Mucosa of stomach (tissue), 1 donor: ENCODE measurements around the gene PAX5.

ENCODE experiments used
- H3K27me3 ChIP-seq: one replicate; pipeline ENCODE4 v1.7.0; 2013; ENCODE audit warnings: mild to moderate bottlenecking, low read length; ENCODE audit not compliant: control insufficient read depth, insufficient read depth
- H3K36me3 ChIP-seq: one replicate; pipeline ENCODE4 v1.7.0; 2013; ENCODE audit warnings: low read length; ENCODE audit not compliant: control insufficient read depth, insufficient read depth
- H3K4me1 ChIP-seq: one replicate; pipeline ENCODE4 v1.7.0; 2013; ENCODE audit warnings: mild to moderate bottlenecking, low read length; ENCODE audit not compliant: control insufficient read depth, insufficient read depth
- H3K4me3 ChIP-seq: one replicate; pipeline ENCODE4 v1.7.0; 2013; ENCODE audit warnings: low read length
- H3K9ac ChIP-seq: one replicate; pipeline ENCODE4 v1.7.0; 2013; ENCODE audit warnings: mild to moderate bottlenecking, low read length, moderate library complexity
- H3K9me3 ChIP-seq: one replicate; pipeline ENCODE4 v1.7.0; 2013; ENCODE audit warnings: mild to moderate bottlenecking, low read length, moderate library complexity; ENCODE audit not compliant: control insufficient read depth
- donor health status: Pancreatic carcinoma.

The PAX5 gene

GRCh38 chr9:36971935-36972488 is 62.1 kb downstream of the PAX5 start:
- H3K9ac ChIP-seq = no peak overlapping the region
- no peaks in the 10 kb centered on the region for H3K36me3 ChIP-seq

GRCh38 chr9:36970007-36970888 is 63.8 kb downstream of the PAX5 start:
- Histone ChIP-seq H3K27me3 (peaks cover 7% of the 10 kb centered on the region), H3K4me3 (no peak overlapping the region), H3K9ac (no peak overlapping the region), H3K36me3 (no peaks in the 10 kb centered on the region), H3K9me3 (no peaks in the 10 kb centered on the region), H3K4me1 (no peaks in the 10 kb centered on the region)

More at GRCh38 chr9:36971935-36972488, 62.1 kb downstream of the PAX5 start:
- H3K9me3 ChIP-seq = no peaks in the 10 kb centered on the region
- no peaks in the 10 kb centered on the region for H3K4me1 ChIP-seq
- H3K4me3 ChIP-seq = no peak overlapping the region
- H3K27me3 ChIP-seq = peaks cover 2% of the 10 kb centered on the region

- Histone ChIP-seq H3K4me1 (no peaks in the 10 kb centered on the region), H3K4me3 (no peak overlapping the region), H3K27me3 (peaks cover 7% of the 10 kb centered on the region), H3K9ac (no peak overlapping the region), H3K9me3 (no peaks in the 10 kb centered on the region), H3K36me3 (no peaks in the 10 kb centered on the region)
Measured at GRCh38 chr9:36969216-36969771, 64.8 kb downstream of the PAX5 start.

GRCh38 chr9:36968574-36969215 is 65.4 kb downstream of the PAX5 start:
- H3K4me3 ChIP-seq = no peak overlapping the region
- no peaks in the 10 kb centered on the region for H3K4me1 ChIP-seq
- H3K9ac ChIP-seq = no peak overlapping the region
- no peaks in the 10 kb centered on the region for H3K9me3 ChIP-seq
- peaks cover 7% of the 10 kb centered on the region for H3K27me3 ChIP-seq
- H3K36me3 ChIP-seq = no peaks in the 10 kb centered on the region

- H3K9me3 ChIP-seq = no peaks in the 10 kb centered on the region
- H3K27me3 ChIP-seq = peaks cover 10% of the 10 kb centered on the region
- H3K9ac ChIP-seq = no peak overlapping the region
- H3K4me1 ChIP-seq = no peaks in the 10 kb centered on the region
- no peaks in the 10 kb centered on the region for H3K36me3 ChIP-seq
- no peak overlapping the region for H3K4me3 ChIP-seq
Measured at GRCh38 chr9:36967997-36968396, 66.1 kb downstream of the PAX5 start.

GRCh38 chr9:36966371-36967097 is 67.5 kb downstream of the PAX5 start:
- no peak overlapping the region for H3K9ac ChIP-seq
- H3K4me1 ChIP-seq = no peaks in the 10 kb centered on the region
- no peaks in the 10 kb centered on the region for H3K9me3 ChIP-seq
- peaks cover 15% of the 10 kb centered on the region for H3K27me3 ChIP-seq
- H3K4me3 ChIP-seq = no peak overlapping the region
- H3K36me3 ChIP-seq = no peaks in the 10 kb centered on the region

- Histone ChIP-seq H3K27me3 (peaks cover 22% of the 10 kb centered on the region), H3K4me3 (no peak overlapping the region), H3K9me3 (no peaks in the 10 kb centered on the region), H3K4me1 (no peaks in the 10 kb centered on the region), H3K9ac (no peak overlapping the region), H3K36me3 (no peaks in the 10 kb centered on the region)
Measured at GRCh38 chr9:36964791-36965190, 69.3 kb downstream of the PAX5 start.

GRCh38 chr9:36963346-36963745 is 70.7 kb downstream of the PAX5 start:
- Histone ChIP-seq H3K27me3 (peaks cover 27% of the 10 kb centered on the region), H3K4me3 (no peak overlapping the region), H3K9ac (no peak overlapping the region), H3K36me3 (no peaks in the 10 kb centered on the region), H3K4me1 (no peaks in the 10 kb centered on the region), H3K9me3 (no peaks in the 10 kb centered on the region)

GRCh38 chr9:36962691-36963090 is 71.4 kb downstream of the PAX5 start:
- Histone ChIP-seq H3K9me3 (no peaks in the 10 kb centered on the region), H3K4me1 (no peaks in the 10 kb centered on the region), H3K27me3 (peaks cover 27% of the 10 kb centered on the region), H3K9ac (no peak overlapping the region), H3K36me3 (no peaks in the 10 kb centered on the region), H3K4me3 (no peak overlapping the region)

GRCh38 chr9:36961561-36962325 is 72.3 kb downstream of the PAX5 start:
- no peaks in the 10 kb centered on the region for H3K9me3 ChIP-seq
- H3K36me3 ChIP-seq = no peaks in the 10 kb centered on the region
- H3K27me3 ChIP-seq = peaks cover 26% of the 10 kb centered on the region
- H3K9ac ChIP-seq = no peak overlapping the region
- no peak overlapping the region for H3K4me3 ChIP-seq
- H3K4me1 ChIP-seq = no peaks in the 10 kb centered on the region

GRCh38 chr9:36961051-36961450 is 73.0 kb downstream of the PAX5 start:
- no peak overlapping the region for H3K4me3 ChIP-seq
- no peaks in the 10 kb centered on the region for H3K36me3 ChIP-seq
- H3K4me1 ChIP-seq = no peaks in the 10 kb centered on the region
- H3K9me3 ChIP-seq = no peaks in the 10 kb centered on the region
- peaks cover 25% of the 10 kb centered on the region for H3K27me3 ChIP-seq
- no peak overlapping the region for H3K9ac ChIP-seq
